ENCODE data around the gene FLCN. TPM values are rescaled to one million over a fixed set of nuclear protein-coding genes. Genes with fewer than 3 reads are reported as not detected.

FLCN gene
- total and polyA plus RNA-seq, 2 experiments from 2014 or later, result 12.1 to 36.6 TPM

GRCh38 chr17:17167986-17168385, 69.0 kb downstream of the FLCN start:
- Mint-ChIP-seq H3K36me3 (ENCODE audit: low read depth) (peaks cover 40% of the 10 kb centered on the region), H3K9me3 (no peaks in the 10 kb centered on the region), H3K27me3 (ENCODE audit: insufficient read depth, low read depth, poor library complexity) (peaks cover 16% of the 10 kb centered on the region), H3K4me1 (peaks cover 11% of the 10 kb centered on the region), H3K27ac (no peak overlapping the region), H3K4me3 (no peak overlapping the region)
- H3K27ac ChIP-seq (ENCODE audit: low read depth), result no peak overlapping the region
- H3F3A ChIP-seq (replicated peaks; ENCODE audit: low read depth), result no peaks in the 10 kb centered on the region
- no peaks in the 10 kb centered on the region for H3K4me1 ChIP-seq (ENCODE audit: insufficient read depth)
- H3K27me3 ChIP-seq (ENCODE audit: insufficient read depth), result no peaks in the 10 kb centered on the region
- DNase-seq (ENCODE audit: low spot score) (no peak), ATAC-seq (no peak)
- TF ChIP-seq REST (IDR thresholded peaks at IDR 0.05; ENCODE audit: unreplicated experiment) (no peak), ZNF114 (CRISPR knock-in tag; IDR thresholded peaks at IDR 0.05) (no peak)
- H3K4me2 ChIP-seq, result no peak overlapping the region
- no peak overlapping the region for H2AFZ ChIP-seq
- H3K4me3 ChIP-seq, result no peak overlapping the region
- no peaks in the 10 kb centered on the region; the same call in 1 of the 2 replicates for H4K20me1 ChIP-seq (replicated peaks; ENCODE audit: insufficient read depth)
- no peaks in the 10 kb centered on the region for H3K79me2 ChIP-seq (replicated peaks; ENCODE audit: insufficient read depth)
- no peaks in the 10 kb centered on the region for H3K36me3 ChIP-seq (ENCODE audit: insufficient read depth)
- no peaks in the 10 kb centered on the region for H3K9me2 ChIP-seq (ENCODE audit: insufficient read depth)

- Mint-ChIP-seq H3K27ac (peak overlapping the region; percentile 61), H3K27me3 (ENCODE audit: insufficient read depth, low read depth, poor library complexity) (peaks cover 16% of the 10 kb centered on the region), H3K4me3 (no peak overlapping the region), H3K4me1 (peaks cover 9% of the 10 kb centered on the region), H3K9me3 (no peaks in the 10 kb centered on the region), H3K36me3 (ENCODE audit: low read depth) (peaks cover 37% of the 10 kb centered on the region)
- Histone ChIP-seq H3K27ac (ENCODE audit: low read depth) (no peak overlapping the region), H3K4me1 (ENCODE audit: insufficient read depth) (no peaks in the 10 kb centered on the region), H3K9me2 (ENCODE audit: insufficient read depth) (no peaks in the 10 kb centered on the region), H3K4me3 (no peak overlapping the region), H3K79me2 (replicated peaks; ENCODE audit: insufficient read depth) (no peaks in the 10 kb centered on the region), H2AFZ (no peak overlapping the region), H3K36me3 (ENCODE audit: insufficient read depth) (peaks cover 3% of the 10 kb centered on the region; the same call in 1 of the 2 replicates), H3F3A (replicated peaks; ENCODE audit: low read depth) (no peaks in the 10 kb centered on the region), H4K20me1 (replicated peaks; ENCODE audit: insufficient read depth) (no peaks in the 10 kb centered on the region; the same call in 1 of the 2 replicates), H3K27me3 (ENCODE audit: insufficient read depth) (no peaks in the 10 kb centered on the region), H3K4me2 (no peak overlapping the region)
- DNase-seq (ENCODE audit: low spot score) (no peak), ATAC-seq (no peak)
- TF ChIP-seq STAT1 (IDR thresholded peaks at IDR 0.05; ENCODE audit: unreplicated experiment) (no peak), ZNF331 (CRISPR knock-in tag; IDR thresholded peaks at IDR 0.05; ENCODE audit: low read depth) (no peak), ZNF462 (CRISPR knock-in tag; IDR thresholded peaks at IDR 0.05) (no peak), ETS1 (IDR thresholded peaks at IDR 0.05) (no peak), EZH2 (IDR thresholded peaks at IDR 0.05; ENCODE audit: low read depth, unreplicated experiment) (no peak), JUNB (IDR thresholded peaks at IDR 0.05; ENCODE audit: unreplicated experiment) (no peak), CREB1 (CRISPR knock-in tag; IDR thresholded peaks at IDR 0.05; ENCODE audit: low read depth) (no peak), CTCF (conservative IDR thresholded peaks at IDR 0.05; ENCODE audit: low read depth in 2 of 2) (no peak)
Measured at GRCh38 chr17:17167356-17167755, 69.6 kb downstream of the FLCN start.

All from GM23338 (cell line).